ENCODE data around the gene MAPK8IP2.

DNA sequence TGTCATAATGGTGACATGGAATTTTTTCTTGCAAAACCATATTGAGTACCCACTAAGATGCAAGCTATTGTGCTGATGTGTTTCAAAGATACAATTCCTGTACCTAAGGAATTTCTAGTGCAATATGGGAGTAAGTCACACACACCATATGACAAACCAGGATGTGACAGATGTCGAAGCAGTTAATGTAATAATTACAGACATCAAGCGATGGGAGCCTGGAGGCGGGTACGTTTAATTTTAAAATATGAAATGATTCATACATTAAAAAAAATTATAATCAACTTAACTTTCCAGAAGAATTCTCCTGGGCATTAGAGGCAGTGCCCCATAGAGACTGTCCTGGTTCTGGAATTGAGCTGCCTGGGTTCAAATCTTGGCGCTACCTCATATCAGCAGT is 43.9 kb upstream of the MAPK8IP2 start:
- TF ChIP-seq, protein P1, sequence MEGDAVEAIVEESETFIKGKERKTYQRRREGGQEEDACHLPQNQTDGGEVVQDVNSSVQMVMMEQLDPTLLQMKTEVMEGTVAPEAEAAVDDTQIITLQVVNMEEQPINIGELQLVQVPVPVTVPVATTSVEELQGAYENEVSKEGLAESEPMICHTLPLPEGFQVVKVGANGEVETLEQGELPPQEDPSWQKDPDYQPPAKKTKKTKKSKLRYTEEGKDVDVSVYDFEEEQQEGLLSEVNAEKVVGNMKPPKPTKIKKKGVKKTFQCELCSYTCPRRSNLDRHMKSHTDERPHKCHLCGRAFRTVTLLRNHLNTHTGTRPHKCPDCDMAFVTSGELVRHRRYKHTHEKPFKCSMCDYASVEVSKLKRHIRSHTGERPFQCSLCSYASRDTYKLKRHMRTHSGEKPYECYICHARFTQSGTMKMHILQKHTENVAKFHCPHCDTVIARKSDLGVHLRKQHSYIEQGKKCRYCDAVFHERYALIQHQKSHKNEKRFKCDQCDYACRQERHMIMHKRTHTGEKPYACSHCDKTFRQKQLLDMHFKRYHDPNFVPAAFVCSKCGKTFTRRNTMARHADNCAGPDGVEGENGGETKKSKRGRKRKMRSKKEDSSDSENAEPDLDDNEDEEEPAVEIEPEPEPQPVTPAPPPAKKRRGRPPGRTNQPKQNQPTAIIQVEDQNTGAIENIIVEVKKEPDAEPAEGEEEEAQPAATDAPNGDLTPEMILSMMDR (IDR thresholded peaks at IDR 0.05; ENCODE audit: low read length) = no peak
- TF ChIP-seq EZH2 (IDR thresholded peaks at IDR 0.05; ENCODE audit: borderline replicate concordance, low read length) = no peak

All from OCI-LY1 (cell line).